Measurements from ENCODE around the gene KLHL29.

GRCh38 chr2:23492921-23493320, 107.9 kb downstream of the KLHL29 start:
- TF ChIP-seq CTCF (IDR thresholded peaks at IDR 0.05) (no peak), EP300 (IDR thresholded peaks at IDR 0.05) (no peak), POLR2A (IDR thresholded peaks at IDR 0.05) (no peak)

All from tibial nerve (tissue), 4 donors.